ENCODE measurements around the gene MAP1LC3B. TPM values are rescaled to one million over a fixed set of nuclear protein-coding genes. Genes with fewer than 3 reads are reported as not detected.

Gene MAP1LC3B
- total and polyA plus RNA-seq, 12 donors: 43.3 to 116 (median 66.2) TPM

GRCh38 chr16:87453326-87453725 is 61.2 kb downstream of the MAP1LC3B start:
- no peaks in the 10 kb centered on the region for H3K27me3 ChIP-seq
- TF ChIP-seq, protein P1, sequence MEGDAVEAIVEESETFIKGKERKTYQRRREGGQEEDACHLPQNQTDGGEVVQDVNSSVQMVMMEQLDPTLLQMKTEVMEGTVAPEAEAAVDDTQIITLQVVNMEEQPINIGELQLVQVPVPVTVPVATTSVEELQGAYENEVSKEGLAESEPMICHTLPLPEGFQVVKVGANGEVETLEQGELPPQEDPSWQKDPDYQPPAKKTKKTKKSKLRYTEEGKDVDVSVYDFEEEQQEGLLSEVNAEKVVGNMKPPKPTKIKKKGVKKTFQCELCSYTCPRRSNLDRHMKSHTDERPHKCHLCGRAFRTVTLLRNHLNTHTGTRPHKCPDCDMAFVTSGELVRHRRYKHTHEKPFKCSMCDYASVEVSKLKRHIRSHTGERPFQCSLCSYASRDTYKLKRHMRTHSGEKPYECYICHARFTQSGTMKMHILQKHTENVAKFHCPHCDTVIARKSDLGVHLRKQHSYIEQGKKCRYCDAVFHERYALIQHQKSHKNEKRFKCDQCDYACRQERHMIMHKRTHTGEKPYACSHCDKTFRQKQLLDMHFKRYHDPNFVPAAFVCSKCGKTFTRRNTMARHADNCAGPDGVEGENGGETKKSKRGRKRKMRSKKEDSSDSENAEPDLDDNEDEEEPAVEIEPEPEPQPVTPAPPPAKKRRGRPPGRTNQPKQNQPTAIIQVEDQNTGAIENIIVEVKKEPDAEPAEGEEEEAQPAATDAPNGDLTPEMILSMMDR (IDR thresholded peaks at IDR 0.05): no peak
- TF ChIP-seq POLR2A (IDR thresholded peaks at IDR 0.05): no peak
- intact Hi-C loops (cut with DNase I): no loop called here
- H3K36me3 ChIP-seq (replicated peaks in 1 of 2): peaks cover 0 to 40% of the 10 kb centered on the region in 2 donors
- H3K9me3 ChIP-seq (replicated peaks in 1 of 3): no peaks in the 10 kb centered on the region
- H3K4me3 ChIP-seq: no peak overlapping the region
- no peak overlapping the region for H3K27ac ChIP-seq
- 82 to 90% (median 86%) methylated on average over 12 to 14 of the region's 14 CpGs for WGBS, 4 donors
- peaks cover 0 to 10% of the 10 kb centered on the region in 2 donors for H3K4me1 ChIP-seq (replicated peaks in 1 of 2)
- DNase-seq: no peak

Other genes with a start within 250 kb of the MAP1LC3B start
- 1 to 10 TPM in 7 of 9 donors, under 1 TPM in 2; 0.67 to 9.9 (median 4.4) TPM for gene C16orf95, start 74.9 kb upstream of the MAP1LC3B start, total RNA-seq
- gene C16orf95, start 74.9 kb upstream of the MAP1LC3B start, polyA plus RNA-seq: 1 to 10 TPM; 2.5 to 7.8 (median 7.1) TPM
- gene FBXO31, start 8.6 kb upstream of the MAP1LC3B start, total RNA-seq: 100 to 1,000 TPM in 1 of 9 donors, 10 to 100 TPM in 8; 19.2 to 106 (median 76.0) TPM
- gene FBXO31, start 8.6 kb upstream of the MAP1LC3B start, polyA plus RNA-seq: 10 to 100 TPM; 22.9 to 31.1 (median 24.9) TPM
- 10 to 100 TPM; 17.3 to 49.8 (median 34.5) TPM for gene ZCCHC14, start 100.7 kb downstream of the MAP1LC3B start, total RNA-seq
- 10 to 100 TPM; 10.6 to 26.3 (median 20.2) TPM for gene ZCCHC14, start 100.7 kb downstream of the MAP1LC3B start, polyA plus RNA-seq
- 1 to 10 TPM in 2 of 9 donors, under 1 TPM in 6, not detected in 1; 0.10 to 3.7 (median 0.52) TPM for gene JPH3, start 210.2 kb downstream of the MAP1LC3B start, total RNA-seq
- gene JPH3, start 210.2 kb downstream of the MAP1LC3B start, polyA plus RNA-seq: 1 to 10 TPM in 1 of 3 donors, under 1 TPM in 2; 0.71 to 1.4 (median 0.82) TPM